ENCODE results near the gene DNAJC16. TPM values are rescaled to one million over a fixed set of nuclear protein-coding genes. Genes with fewer than 3 reads are reported as not detected.
A peak's percentile ranks its signal among the peaks of the same experiment; 100 is the strongest.
"Not testable (repeated sequence)": the region's sequence is repeated elsewhere in the genome, so short reads cannot be mapped to it uniquely, and the experiment has no call there.

The DNAJC16 gene
- total RNA-seq, 1 donor from 2014 or later = 33.6 TPM

DNA sequence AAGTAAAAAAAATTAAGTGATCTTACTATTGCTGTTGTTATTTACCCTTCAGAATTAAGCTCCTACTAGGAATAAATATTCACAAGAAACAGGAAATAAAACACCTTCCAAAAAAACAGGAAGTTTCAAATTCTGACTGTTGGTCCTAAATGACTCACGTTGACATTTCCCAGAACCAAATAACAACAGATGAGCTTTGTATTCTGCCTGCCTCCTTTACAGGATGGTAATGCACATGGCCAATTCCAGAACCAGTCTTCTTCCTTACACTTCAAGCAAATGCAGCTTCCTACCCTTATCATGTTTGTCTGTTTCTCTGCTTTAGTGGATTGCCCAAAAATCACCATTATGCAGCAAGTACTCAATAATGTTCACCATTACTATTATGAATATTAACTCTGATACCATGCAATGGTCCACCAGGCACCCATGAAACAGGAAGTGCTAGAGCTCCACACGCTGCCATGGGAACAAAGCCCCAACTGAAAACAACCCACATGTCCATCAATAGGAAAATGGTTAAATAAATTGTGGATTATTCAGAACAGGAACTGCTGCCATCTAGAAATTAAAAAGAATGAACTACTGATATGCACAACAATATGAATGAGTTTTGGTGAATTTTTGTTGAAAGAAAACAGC, 11.5 kb upstream of the DNAJC16 start:
- Histone ChIP-seq H3K4me2 (no peak overlapping the region), H4K20me1 (ENCODE audit: low read depth) (no peaks in the 10 kb centered on the region), H3K4me3 (no peak overlapping the region), H3K36me3 (no peaks in the 10 kb centered on the region), H3K9me3 (ENCODE audit: low read depth) (no peaks in the 10 kb centered on the region), H3K79me2 (ENCODE audit: low read depth) (no peaks in the 10 kb centered on the region), H2AFZ (replicated peaks) (no peak overlapping the region), H3K9ac (no peak overlapping the region), H3K27me3 (no peaks in the 10 kb centered on the region), H3F3A (ENCODE audit: low read depth) (no peaks in the 10 kb centered on the region), H3K4me1 (no peaks in the 10 kb centered on the region), H3K27ac (no peak overlapping the region)
- Mint-ChIP-seq H3K9me3 (no peaks in the 10 kb centered on the region), H3K27me3 (ENCODE audit: insufficient read depth, low read depth) (no peaks in the 10 kb centered on the region), H3K27ac (no peak overlapping the region), H3K4me1 (no peaks in the 10 kb centered on the region), H3K4me3 (no peak overlapping the region), H3K36me3 (peaks cover 9% of the 10 kb centered on the region)
- no peak for TF ChIP-seq EZH2 (IDR thresholded peaks at IDR 0.05)
- TF ChIP-seq CTCF (IDR thresholded peaks at IDR 0.05) = no peak
- no peak for TF ChIP-seq EZH2phosphoT487 (IDR thresholded peaks at IDR 0.05)
- no peak for DNase-seq (ENCODE audit: low spot score)

DNA sequence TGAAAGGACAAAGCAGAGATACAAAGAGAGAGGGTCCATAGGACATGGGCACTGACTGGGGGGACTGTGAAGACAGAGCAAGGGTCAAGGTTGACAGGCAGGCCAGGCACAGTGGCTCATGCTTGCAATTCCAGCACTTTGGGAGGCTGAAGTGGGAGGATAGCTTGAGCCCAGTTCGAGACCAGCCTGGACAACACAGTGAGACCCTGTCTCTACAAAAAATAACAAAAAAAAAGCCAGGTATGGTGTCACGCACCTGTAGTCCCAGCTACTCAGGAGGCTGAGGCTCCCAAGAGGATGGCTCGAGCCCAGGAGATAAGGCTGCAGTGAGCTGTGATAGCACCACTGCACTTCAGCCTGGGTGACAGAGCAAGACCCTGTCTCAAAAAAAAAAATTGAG, 7.0 kb upstream of the DNAJC16 start:
- Mint-ChIP-seq H3K9me3 (no peaks in the 10 kb centered on the region), H3K27ac (no peak overlapping the region), H3K27me3 (ENCODE audit: insufficient read depth, low read depth) (no peaks in the 10 kb centered on the region), H3K4me3 (no peak overlapping the region), H3K36me3 (peaks cover 4% of the 10 kb centered on the region), H3K4me1 (peaks cover 20% of the 10 kb centered on the region)
- H3K4me3 ChIP-seq = no peak overlapping the region
- H3K9me3 ChIP-seq (ENCODE audit: low read depth) = no peaks in the 10 kb centered on the region
- peaks cover 10% of the 10 kb centered on the region for H3F3A ChIP-seq (ENCODE audit: low read depth)
- H3K79me2 ChIP-seq (ENCODE audit: low read depth) = peaks cover 13% of the 10 kb centered on the region
- no peaks in the 10 kb centered on the region for H4K20me1 ChIP-seq (ENCODE audit: low read depth)
- H3K4me2 ChIP-seq = no peak overlapping the region
- no peaks in the 10 kb centered on the region for H3K36me3 ChIP-seq
- TF ChIP-seq EZH2phosphoT487 (IDR thresholded peaks at IDR 0.05) (no peak), CTCF (IDR thresholded peaks at IDR 0.05) (no peak), EZH2 (IDR thresholded peaks at IDR 0.05) (no peak)
- no peak overlapping the region for H3K9ac ChIP-seq
- no peak for DNase-seq (ENCODE audit: low spot score)
- H3K27me3 ChIP-seq = no peaks in the 10 kb centered on the region
- peaks cover 9% of the 10 kb centered on the region for H3K4me1 ChIP-seq
- H2AFZ ChIP-seq (replicated peaks) = no peak overlapping the region
- H3K27ac ChIP-seq = no peak overlapping the region

- peaks cover 30% of the 10 kb centered on the region for H3K4me1 Mint-ChIP-seq
- not testable (repeated sequence) for H3K27ac Mint-ChIP-seq
These were observed 5.3 kb upstream of the DNAJC16 start for GRCh38 chr1:15521206-15521906.

DNA sequence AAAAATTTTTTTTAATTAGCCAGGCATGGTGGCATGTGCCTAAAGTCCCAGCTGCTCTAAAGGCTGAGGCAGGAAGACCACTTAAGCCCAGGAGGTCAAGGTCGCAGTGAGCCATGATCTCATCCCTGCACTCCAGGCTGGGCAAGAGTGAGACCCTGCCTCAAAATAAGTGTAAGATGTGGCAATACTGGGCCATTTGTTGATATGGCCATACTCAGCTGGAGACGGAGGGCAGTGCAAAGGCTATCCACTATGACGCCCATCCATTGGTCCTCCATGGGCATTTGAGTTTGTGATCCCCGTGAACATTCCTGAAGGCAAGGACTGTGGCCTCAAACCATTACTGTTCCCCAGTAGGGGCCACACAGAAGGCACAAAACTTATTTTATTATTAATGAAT, 4.1 kb upstream of the DNAJC16 start:
- Histone ChIP-seq H3K79me2 (ENCODE audit: low read depth) (peaks cover 18% of the 10 kb centered on the region), H3K4me3 (no peak overlapping the region), H3K4me2 (no peak overlapping the region), H3K4me1 (peaks cover 22% of the 10 kb centered on the region), H2AFZ (replicated peaks) (no peak overlapping the region), H3K27ac (no peak overlapping the region), H3K9me3 (ENCODE audit: low read depth) (no peaks in the 10 kb centered on the region), H3K9ac (no peak overlapping the region), H3F3A (ENCODE audit: low read depth) (peaks cover 33% of the 10 kb centered on the region), H3K36me3 (no peaks in the 10 kb centered on the region), H4K20me1 (ENCODE audit: low read depth) (peaks cover 8% of the 10 kb centered on the region), H3K27me3 (no peaks in the 10 kb centered on the region)
- no peaks in the 10 kb centered on the region for H3K9me3 Mint-ChIP-seq
- DNase-seq (ENCODE audit: low spot score) = no peak
- H3K36me3 Mint-ChIP-seq = no peaks in the 10 kb centered on the region
- H3K27me3 Mint-ChIP-seq (ENCODE audit: insufficient read depth, low read depth) = no peaks in the 10 kb centered on the region
- H3K27ac Mint-ChIP-seq = no peak overlapping the region
- TF ChIP-seq CTCF (IDR thresholded peaks at IDR 0.05) = no peak
- no peak for TF ChIP-seq EZH2 (IDR thresholded peaks at IDR 0.05)
- no peak for TF ChIP-seq EZH2phosphoT487 (IDR thresholded peaks at IDR 0.05)
- peak overlapping the region; percentile 89 for H3K4me3 Mint-ChIP-seq
- peaks cover 36% of the 10 kb centered on the region for H3K4me1 Mint-ChIP-seq

More at GRCh38 chr1:15521206-15521906, 5.3 kb upstream of the DNAJC16 start:
- H3F3A ChIP-seq (ENCODE audit: low read depth) = peaks cover 24% of the 10 kb centered on the region
- H3K27me3 ChIP-seq; H3K36me3 ChIP-seq; H3K36me3 Mint-ChIP-seq; H3K4me3 Mint-ChIP-seq; DNase-seq (ENCODE audit: low spot score); H3K27ac ChIP-seq; H3K9ac ChIP-seq; H3K9me3 ChIP-seq (ENCODE audit: low read depth); H2AFZ ChIP-seq (replicated peaks); H3K4me2 ChIP-seq; H3K4me3 ChIP-seq; H4K20me1 ChIP-seq (ENCODE audit: low read depth); H3K27me3 Mint-ChIP-seq (ENCODE audit: insufficient read depth, low read depth); H3K9me3 Mint-ChIP-seq: not testable (repeated sequence)
- peaks cover 13% of the 10 kb centered on the region for H3K79me2 ChIP-seq (ENCODE audit: low read depth)
- peaks cover 19% of the 10 kb centered on the region for H3K4me1 ChIP-seq

Measured in neural progenitor cell (in vitro differentiated cells).